ENCODE data around the gene BPHL.

DNA sequence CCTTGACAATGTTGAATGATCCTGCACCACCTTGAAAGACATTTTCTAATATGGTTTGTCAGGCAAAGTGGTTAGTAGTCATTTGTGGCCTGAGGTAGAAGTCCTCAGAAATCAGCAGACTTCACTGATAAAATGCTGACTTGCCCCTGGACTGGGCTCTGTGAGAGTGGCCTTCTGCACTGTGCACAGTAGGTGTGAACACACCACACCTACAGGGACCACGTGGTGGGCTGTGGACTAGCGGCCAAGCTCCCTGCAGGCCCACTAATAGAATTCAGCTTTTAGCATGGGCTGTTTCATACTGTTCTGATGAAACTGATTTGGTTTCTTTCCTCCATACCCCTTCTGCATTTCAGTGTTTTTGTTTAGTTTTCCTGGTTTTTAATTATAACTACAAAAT is 7.3 kb downstream of the BPHL start:
- no peak for TF ChIP-seq POLR2A (IDR thresholded peaks at IDR 0.05)
- no peak for TF ChIP-seq POLR2AphosphoS5 (IDR thresholded peaks at IDR 0.05; ENCODE audit: insufficient read depth in 1 of 2, low read depth in 1 of 2)
- TF ChIP-seq, protein P1, sequence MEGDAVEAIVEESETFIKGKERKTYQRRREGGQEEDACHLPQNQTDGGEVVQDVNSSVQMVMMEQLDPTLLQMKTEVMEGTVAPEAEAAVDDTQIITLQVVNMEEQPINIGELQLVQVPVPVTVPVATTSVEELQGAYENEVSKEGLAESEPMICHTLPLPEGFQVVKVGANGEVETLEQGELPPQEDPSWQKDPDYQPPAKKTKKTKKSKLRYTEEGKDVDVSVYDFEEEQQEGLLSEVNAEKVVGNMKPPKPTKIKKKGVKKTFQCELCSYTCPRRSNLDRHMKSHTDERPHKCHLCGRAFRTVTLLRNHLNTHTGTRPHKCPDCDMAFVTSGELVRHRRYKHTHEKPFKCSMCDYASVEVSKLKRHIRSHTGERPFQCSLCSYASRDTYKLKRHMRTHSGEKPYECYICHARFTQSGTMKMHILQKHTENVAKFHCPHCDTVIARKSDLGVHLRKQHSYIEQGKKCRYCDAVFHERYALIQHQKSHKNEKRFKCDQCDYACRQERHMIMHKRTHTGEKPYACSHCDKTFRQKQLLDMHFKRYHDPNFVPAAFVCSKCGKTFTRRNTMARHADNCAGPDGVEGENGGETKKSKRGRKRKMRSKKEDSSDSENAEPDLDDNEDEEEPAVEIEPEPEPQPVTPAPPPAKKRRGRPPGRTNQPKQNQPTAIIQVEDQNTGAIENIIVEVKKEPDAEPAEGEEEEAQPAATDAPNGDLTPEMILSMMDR (IDR thresholded peaks at IDR 0.05) = no peak

Data from vagina (tissue), 2 donors.